Transverse colon (tissue), 3 donors: ENCODE data around the gene RGS19.

Source experiments
- CTCF ChIP-seq, 5 experiments: fragments of 200-600 bp in 3 of 5; fragments of 450-650 bp in 2 of 5; sonication (generic) in 3 of 5; IDR thresholded peaks; 1 replicate in 2 of 5; 2 replicates in 3 of 5; pipeline ENCODE4 v1.5.1; 2016 to 2017; ENCODE audit warnings: antibody characterized with exemption in 5 of 5, inconsistent platforms in 3 of 5, mild to moderate bottlenecking in 2 of 5, moderate library complexity in 1 of 5
- POLR2A ChIP-seq: fragments of 450-650 bp; IDR thresholded peaks from one replicate; pipeline ENCODE4 v1.6.1; 2016; ENCODE audit warnings: antibody characterized with exemption, mild to moderate bottlenecking, moderate library complexity

- no peak for TF ChIP-seq POLR2A
- no peak for TF ChIP-seq CTCF (IDR thresholded peaks at IDR 0.05)
Observed at GRCh38 chr20:64083804-64084684, 4.7 kb upstream of the RGS19 start, which contains the start of gene LKAAEAR1.
